Panc1 (cell line): ENCODE results near the gene CHST11.

Source experiments
- POLR2AphosphoS5 ChIP-seq: IDR thresholded peaks from 2 replicates; pipeline ENCODE4 v1.6.1; 2012; ENCODE audit warnings: mild to moderate bottlenecking, low read depth, low read length, moderate library complexity
- SIN3A ChIP-seq: IDR thresholded peaks from 2 replicates; pipeline ENCODE4 v1.6.1; 2012; ENCODE audit warnings: low read depth, mild to moderate bottlenecking, low read length, moderate library complexity, borderline replicate concordance; ENCODE audit not compliant: insufficient read depth
- TCF7L2 ChIP-seq: IDR thresholded peaks from 2 replicates; pipeline ENCODE4 v1.6.1; 2011; ENCODE audit warnings: mild to moderate bottlenecking, low read depth, low read length, inconsistent platforms
- TF ChIP-seq, protein P1 (sequence below): fragments of 450-650 bp; IDR thresholded peaks from 2 replicates; pipeline ENCODE4 v1.5.1; 2017; ENCODE audit warnings: mild to moderate bottlenecking
- TF ChIP-seq, protein P2 (sequence below), 2 experiments: IDR thresholded peaks; 2 replicates each; pipeline ENCODE4 v1.6.1; 2011 to 2012; ENCODE audit warnings: low read depth in 2 of 2, control low read depth in 1 of 2, low read length in 1 of 2, mild to moderate bottlenecking in 1 of 2, moderate library complexity in 1 of 2; ENCODE audit not compliant: insufficient read depth in 1 of 2

DNA sequence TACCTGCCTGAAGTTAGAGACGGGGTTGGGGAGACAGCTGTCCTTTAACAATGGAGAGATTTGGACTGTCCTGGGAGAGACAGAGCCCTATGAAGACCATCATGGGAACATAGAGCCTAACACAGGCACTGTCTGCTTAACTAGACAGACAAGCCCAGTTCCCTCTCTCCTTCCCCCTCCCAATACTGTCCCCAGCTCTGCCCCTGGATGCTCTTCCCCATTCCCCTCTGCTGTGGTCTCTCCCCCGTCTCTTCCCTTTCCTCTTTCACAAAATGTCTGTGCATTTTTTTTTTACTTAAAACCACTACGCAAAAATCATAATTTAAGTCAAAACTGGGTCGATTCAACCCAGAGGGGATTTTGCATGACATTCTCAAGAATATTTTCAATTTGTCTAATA is 232.9 kb downstream of the CHST11 start:
- TF ChIP-seq, protein P1, sequence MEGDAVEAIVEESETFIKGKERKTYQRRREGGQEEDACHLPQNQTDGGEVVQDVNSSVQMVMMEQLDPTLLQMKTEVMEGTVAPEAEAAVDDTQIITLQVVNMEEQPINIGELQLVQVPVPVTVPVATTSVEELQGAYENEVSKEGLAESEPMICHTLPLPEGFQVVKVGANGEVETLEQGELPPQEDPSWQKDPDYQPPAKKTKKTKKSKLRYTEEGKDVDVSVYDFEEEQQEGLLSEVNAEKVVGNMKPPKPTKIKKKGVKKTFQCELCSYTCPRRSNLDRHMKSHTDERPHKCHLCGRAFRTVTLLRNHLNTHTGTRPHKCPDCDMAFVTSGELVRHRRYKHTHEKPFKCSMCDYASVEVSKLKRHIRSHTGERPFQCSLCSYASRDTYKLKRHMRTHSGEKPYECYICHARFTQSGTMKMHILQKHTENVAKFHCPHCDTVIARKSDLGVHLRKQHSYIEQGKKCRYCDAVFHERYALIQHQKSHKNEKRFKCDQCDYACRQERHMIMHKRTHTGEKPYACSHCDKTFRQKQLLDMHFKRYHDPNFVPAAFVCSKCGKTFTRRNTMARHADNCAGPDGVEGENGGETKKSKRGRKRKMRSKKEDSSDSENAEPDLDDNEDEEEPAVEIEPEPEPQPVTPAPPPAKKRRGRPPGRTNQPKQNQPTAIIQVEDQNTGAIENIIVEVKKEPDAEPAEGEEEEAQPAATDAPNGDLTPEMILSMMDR, result no peak
- TF ChIP-seq, protein P2, sequence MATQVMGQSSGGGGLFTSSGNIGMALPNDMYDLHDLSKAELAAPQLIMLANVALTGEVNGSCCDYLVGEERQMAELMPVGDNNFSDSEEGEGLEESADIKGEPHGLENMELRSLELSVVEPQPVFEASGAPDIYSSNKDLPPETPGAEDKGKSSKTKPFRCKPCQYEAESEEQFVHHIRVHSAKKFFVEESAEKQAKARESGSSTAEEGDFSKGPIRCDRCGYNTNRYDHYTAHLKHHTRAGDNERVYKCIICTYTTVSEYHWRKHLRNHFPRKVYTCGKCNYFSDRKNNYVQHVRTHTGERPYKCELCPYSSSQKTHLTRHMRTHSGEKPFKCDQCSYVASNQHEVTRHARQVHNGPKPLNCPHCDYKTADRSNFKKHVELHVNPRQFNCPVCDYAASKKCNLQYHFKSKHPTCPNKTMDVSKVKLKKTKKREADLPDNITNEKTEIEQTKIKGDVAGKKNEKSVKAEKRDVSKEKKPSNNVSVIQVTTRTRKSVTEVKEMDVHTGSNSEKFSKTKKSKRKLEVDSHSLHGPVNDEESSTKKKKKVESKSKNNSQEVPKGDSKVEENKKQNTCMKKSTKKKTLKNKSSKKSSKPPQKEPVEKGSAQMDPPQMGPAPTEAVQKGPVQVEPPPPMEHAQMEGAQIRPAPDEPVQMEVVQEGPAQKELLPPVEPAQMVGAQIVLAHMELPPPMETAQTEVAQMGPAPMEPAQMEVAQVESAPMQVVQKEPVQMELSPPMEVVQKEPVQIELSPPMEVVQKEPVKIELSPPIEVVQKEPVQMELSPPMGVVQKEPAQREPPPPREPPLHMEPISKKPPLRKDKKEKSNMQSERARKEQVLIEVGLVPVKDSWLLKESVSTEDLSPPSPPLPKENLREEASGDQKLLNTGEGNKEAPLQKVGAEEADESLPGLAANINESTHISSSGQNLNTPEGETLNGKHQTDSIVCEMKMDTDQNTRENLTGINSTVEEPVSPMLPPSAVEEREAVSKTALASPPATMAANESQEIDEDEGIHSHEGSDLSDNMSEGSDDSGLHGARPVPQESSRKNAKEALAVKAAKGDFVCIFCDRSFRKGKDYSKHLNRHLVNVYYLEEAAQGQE (IDR thresholded peaks at IDR 0.05; ENCODE audit: insufficient read depth in 1 of 2, low read depth in 2 of 2, low read length in 1 of 2), result no peak
- TF ChIP-seq POLR2AphosphoS5, result no peak
- TF ChIP-seq SIN3A, result no peak
- no peak for TF ChIP-seq TCF7L2
